ENCODE measurements around the gene PAFAH2.
"Not testable (repeated sequence)": the region's sequence is repeated elsewhere in the genome, so short reads cannot be mapped to it uniquely, and the experiment has no call there.

PAFAH2 gene

DNA sequence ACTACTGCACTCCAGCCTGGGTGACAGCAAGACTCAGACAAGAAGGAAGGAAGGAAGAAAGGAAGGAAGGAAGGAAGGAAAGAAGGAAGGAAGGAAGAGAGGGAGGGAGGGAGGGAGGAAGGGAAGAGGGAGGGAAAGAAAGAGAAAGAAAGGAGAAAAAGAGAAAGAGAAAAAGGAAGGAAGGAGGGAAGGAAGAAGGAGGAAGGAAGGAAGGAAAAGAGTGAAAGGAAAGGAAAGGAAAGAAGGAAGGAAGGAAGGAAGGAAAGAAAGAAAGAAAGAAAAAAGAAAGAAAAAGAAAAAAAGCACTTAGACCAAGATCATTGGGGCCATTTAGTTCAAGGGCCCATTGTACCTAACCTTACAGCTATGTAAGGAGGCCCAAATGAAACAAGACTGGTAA, 42.3 kb downstream of the PAFAH2 start:
- H3K27ac ChIP-seq: no peak overlapping the region
- no peak for TF ChIP-seq ZFX (IDR thresholded peaks at IDR 0.05; ENCODE audit: borderline replicate concordance)
- TF ChIP-seq, protein P1, sequence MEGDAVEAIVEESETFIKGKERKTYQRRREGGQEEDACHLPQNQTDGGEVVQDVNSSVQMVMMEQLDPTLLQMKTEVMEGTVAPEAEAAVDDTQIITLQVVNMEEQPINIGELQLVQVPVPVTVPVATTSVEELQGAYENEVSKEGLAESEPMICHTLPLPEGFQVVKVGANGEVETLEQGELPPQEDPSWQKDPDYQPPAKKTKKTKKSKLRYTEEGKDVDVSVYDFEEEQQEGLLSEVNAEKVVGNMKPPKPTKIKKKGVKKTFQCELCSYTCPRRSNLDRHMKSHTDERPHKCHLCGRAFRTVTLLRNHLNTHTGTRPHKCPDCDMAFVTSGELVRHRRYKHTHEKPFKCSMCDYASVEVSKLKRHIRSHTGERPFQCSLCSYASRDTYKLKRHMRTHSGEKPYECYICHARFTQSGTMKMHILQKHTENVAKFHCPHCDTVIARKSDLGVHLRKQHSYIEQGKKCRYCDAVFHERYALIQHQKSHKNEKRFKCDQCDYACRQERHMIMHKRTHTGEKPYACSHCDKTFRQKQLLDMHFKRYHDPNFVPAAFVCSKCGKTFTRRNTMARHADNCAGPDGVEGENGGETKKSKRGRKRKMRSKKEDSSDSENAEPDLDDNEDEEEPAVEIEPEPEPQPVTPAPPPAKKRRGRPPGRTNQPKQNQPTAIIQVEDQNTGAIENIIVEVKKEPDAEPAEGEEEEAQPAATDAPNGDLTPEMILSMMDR (IDR thresholded peaks at IDR 0.05): no peak

DNA sequence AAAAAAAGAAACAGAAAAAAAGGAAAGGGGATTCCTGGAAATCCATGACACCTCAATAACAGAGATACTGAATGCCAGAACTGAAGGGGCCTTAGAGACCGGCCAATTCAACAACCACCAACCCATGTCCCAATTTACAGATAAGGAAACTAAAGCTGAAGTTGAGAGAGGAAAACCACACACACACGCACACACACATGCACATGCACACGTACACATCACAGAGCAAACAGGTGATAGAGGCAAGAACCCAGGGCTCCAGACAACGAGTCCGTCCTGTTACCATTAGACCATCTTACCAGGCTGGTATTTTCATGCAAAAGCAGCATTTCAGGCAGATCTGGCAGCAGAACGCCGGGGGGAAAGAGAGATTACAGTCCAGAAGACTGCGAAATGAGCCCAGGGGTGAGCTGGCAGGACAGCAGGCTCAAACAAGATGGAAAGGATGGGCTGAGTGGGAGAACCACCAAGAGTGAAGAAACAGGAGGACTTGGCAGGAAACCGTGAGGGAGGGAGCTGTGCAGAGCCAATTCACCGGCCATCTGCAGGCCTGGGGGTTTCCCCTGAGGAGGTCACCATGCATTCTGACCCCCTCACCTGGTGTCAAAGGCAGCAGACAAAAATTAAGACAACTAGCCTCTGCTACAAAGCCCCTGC, 43.5 kb downstream of the PAFAH2 start:
- TF ChIP-seq, protein P1 (IDR thresholded peaks at IDR 0.05): no peak
- TF ChIP-seq ZFX (IDR thresholded peaks at IDR 0.05; ENCODE audit: borderline replicate concordance): no peak
- no peak overlapping the region for H3K27ac ChIP-seq

DNA sequence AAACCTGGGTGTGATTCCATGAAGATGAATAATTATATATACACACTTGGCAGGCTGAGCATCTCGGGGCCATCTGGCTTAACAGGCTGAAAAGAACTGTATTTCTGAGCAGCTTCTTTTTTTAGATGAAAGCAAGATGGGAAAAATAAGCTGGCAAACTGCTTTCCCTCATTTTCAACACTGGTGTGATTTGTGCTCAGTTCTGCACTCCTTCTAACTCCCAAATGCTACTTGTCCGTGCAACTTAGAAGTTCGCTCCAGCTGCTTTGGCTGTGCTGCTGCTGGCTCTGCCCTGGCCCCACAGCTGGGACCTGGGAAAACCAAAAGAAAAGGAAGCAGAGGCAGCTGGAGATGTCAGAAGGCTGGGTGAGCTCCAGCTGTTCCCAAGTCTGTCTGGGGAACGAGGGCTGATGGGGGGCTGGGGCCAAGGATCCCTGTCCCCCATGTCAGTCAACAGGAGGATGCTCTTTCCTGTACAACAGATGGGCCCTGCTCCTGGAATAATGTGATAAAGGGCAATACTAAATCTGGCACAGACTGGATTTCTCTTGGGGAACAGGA, 44.9 kb downstream of the PAFAH2 start:
- TF ChIP-seq, protein P1 (IDR thresholded peaks at IDR 0.05): no peak
- TF ChIP-seq ZFX (IDR thresholded peaks at IDR 0.05; ENCODE audit: borderline replicate concordance): no peak
- H3K27ac ChIP-seq: no peak overlapping the region

DNA sequence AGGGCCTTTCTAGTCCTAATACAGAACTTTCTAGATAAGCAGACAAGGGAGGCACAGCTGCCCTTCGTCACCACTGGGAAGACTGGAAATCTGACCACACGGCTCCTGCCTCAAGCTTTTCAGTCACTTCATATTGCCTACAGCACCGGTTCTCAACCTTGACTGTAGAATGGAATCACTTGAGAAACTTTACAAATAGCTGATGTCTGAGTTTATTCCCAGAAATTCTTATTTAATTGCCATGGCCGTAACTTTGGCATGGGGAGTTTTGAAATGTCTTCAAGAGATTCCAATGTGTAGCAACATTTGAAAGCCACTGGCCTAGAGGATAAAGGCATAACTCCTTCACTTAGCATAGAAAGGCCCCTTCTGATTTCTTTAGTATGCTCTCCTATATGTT, 49.2 kb downstream of the PAFAH2 start:
- no peak for TF ChIP-seq ZFX (IDR thresholded peaks at IDR 0.05; ENCODE audit: borderline replicate concordance)
- TF ChIP-seq, protein P1 (IDR thresholded peaks at IDR 0.05): no peak
- no peak overlapping the region for H3K27ac ChIP-seq

DNA sequence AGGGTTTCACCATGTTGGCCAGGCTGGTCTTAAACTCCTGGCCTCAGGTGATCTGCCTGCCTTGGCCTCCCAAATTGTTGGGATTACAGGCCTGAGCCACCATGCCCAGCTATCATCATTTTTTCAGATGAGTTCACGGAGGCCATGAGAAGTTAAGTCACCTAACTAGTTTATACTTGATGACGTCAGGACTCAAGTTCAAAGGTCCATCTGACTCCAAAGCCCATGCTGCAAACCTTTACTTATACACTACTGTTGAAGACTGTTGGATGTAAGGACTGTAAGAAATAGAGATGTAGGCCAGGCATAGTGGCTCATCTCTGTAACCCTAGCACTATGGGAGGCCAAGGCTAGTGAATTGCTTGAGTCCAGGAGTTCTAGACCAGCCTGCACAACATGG, 50.8 kb downstream of the PAFAH2 start:
- no peak for TF ChIP-seq ZFX (IDR thresholded peaks at IDR 0.05; ENCODE audit: borderline replicate concordance)
- TF ChIP-seq, protein P1 (IDR thresholded peaks at IDR 0.05): no peak
- H3K27ac ChIP-seq: no peak overlapping the region

DNA sequence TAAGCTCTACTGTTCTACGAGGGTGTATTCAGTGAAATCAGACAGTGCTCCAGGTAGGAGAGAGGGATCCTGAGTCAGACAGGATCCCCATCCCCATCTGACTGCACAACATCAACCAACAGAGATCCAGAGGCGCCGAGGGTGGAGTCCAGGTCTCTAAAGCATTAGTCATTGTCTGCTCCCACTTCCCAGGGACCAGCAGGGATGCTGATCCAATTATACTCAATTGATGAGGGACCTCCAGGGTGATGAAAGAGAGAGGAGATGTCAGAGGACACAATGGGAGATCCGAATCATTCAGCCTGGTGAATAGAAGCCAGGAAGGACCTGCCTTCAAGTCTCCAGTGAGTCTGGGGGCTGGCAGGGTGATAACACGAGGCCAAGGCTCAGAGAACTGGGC, 52.1 kb downstream of the PAFAH2 start:
- TF ChIP-seq ZFX (IDR thresholded peaks at IDR 0.05; ENCODE audit: borderline replicate concordance): no peak
- TF ChIP-seq, protein P1 (IDR thresholded peaks at IDR 0.05): no peak
- no peak overlapping the region for H3K27ac ChIP-seq

DNA sequence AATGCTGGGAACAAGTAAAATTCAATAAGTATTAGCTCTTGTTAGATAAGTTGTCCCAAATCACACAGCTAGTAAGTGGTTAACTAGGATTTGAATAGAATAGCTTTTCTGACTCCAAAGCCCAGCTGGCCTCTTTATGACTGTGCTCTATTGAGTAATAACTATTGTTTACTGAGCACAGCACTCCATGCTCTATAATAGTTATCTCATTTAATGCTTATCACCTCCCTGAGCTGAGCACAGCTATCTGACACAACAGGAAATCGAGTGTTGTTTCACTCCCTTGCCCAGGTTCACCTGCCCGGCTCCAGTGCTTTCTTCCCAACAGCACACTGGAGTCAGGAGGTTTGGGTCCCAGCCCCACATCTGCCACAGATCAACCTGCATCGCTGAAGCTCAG, 52.9 kb downstream of the PAFAH2 start:
- TF ChIP-seq, protein P1 (IDR thresholded peaks at IDR 0.05): no peak
- TF ChIP-seq ZFX (IDR thresholded peaks at IDR 0.05; ENCODE audit: borderline replicate concordance): no peak
- no peak overlapping the region for H3K27ac ChIP-seq

DNA sequence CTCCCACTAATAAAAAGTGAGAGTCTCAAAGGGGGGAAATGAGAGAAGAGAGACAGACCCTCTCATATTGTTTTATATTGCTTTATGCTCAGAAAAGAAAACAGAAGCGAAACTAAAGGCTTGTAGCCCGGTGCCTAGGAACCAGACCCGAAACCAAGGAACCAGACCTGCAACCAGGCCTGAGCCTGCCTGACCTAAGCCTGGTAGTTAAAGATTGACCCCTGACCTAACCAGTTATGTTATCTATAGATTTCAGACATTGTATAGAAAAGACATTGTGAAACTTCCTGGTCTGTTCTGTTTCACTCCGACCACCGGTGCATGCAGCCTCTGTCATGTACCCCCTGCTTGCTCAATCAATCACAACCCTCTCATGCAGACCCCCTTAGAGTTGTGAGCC, 54.4 kb downstream of the PAFAH2 start:
- H3K27ac ChIP-seq: not testable (repeated sequence)

Measured in 22Rv1 (cell line).